ENCODE data around the gene REX1BD. TPM values are rescaled to one million over a fixed set of nuclear protein-coding genes. Genes with fewer than 3 reads are reported as not detected.

Gene REX1BD
- polyA plus RNA-seq, 3 donors, result 83.7 to 141 (median 122) TPM

DNA sequence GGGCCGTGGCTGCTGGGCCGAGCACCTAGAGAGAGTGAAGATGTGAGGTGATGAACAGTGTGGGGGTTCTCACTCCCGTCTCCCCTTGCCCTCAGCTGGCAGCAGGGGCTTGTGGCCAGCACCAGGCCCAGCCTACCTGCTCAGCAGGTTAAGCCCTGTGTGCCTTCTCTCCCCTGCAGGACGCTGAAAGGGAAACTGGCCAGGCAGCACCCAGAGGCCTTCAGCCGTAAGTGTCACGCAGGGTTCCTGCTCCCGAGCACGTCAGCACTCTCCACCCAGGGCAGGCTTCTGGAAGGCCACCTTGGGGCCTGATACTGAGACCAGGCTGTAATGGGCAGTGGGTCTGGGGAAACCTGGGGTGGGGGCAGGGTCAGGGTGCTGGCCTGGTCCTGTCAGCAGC lies 21.6 kb upstream of the REX1BD start:
- Histone ChIP-seq H3K36me3 (replicated peaks in 1 of 2; ENCODE audit: control insufficient read depth in 1 of 2, insufficient read depth in 2 of 2, low read length in 2 of 2) (peaks cover 71 to 76% of the 10 kb centered on the region in 2 donors), H3K4me1 (ENCODE audit: control insufficient read depth in 1 of 2, insufficient read depth in 2 of 2, low read length in 2 of 2) (peaks cover 7% of the 10 kb centered on the region in 2 donors), H3K9ac (ENCODE audit: insufficient read depth, low read length, poor library complexity, severe bottlenecking) (no peak overlapping the region), H3K79me2 (ENCODE audit: insufficient read depth, low read length) (peaks cover 6% of the 10 kb centered on the region), H3K27me3 (ENCODE audit: control insufficient read depth in 2 of 2, insufficient read depth in 2 of 2, low read length in 2 of 2) (no peaks in the 10 kb centered on the region), H3K4me3 (replicated peaks in 1 of 3; ENCODE audit: low read depth in 2 of 3, low read length in 3 of 3) (no peak overlapping the region), H3K4me2 (replicated peaks; ENCODE audit: extremely low read depth, low read length, poor library complexity, severe bottlenecking) (no peak overlapping the region), H3K9me3 (replicated peaks in 1 of 2; ENCODE audit: control insufficient read depth in 1 of 2, insufficient read depth in 1 of 2, low read length in 2 of 2) (no peaks in the 10 kb centered on the region), H2AFZ (ENCODE audit: insufficient read depth, low read depth, low read length, poor library complexity, severe bottlenecking) (no peak overlapping the region), H3K27ac (ENCODE audit: low read depth in 1 of 2, low read length in 2 of 2) (no peak overlapping the region), H4K20me1 (ENCODE audit: insufficient read depth, low read length) (no peaks in the 10 kb centered on the region)
- H3K4me3 Mint-ChIP-seq, result no peak overlapping the region
- no peak overlapping the region for H3K27ac Mint-ChIP-seq
- H3K27me3 Mint-ChIP-seq (ENCODE audit: low read depth in 3 of 3), result peaks cover 0 to 4% (median 2%) of the 10 kb centered on the region in 3 donors
- WGBS (ENCODE audit: insufficient coverage), result 95% methylated on average over 8 of the region's 8 CpGs
- H3K36me3 Mint-ChIP-seq, result peaks cover 67 to 80% of the 10 kb centered on the region in 2 donors
- H3K9me3 Mint-ChIP-seq, result peaks cover 0 to 2% (median 0%) of the 10 kb centered on the region in 7 donors
- peaks cover 6% of the 10 kb centered on the region for H3K4me1 Mint-ChIP-seq
- intact Hi-C loops (cut with micrococcal nuclease), result loop anchor here in 1 of 2 donors (5.0 kb wide), 1 partner anchor 40 kb away; no protein-coding TSS in a partner anchor
- no peak for TF ChIP-seq CTCF (IDR thresholded peaks at IDR 0.05)
- DNase-seq, result no peak

DNA sequence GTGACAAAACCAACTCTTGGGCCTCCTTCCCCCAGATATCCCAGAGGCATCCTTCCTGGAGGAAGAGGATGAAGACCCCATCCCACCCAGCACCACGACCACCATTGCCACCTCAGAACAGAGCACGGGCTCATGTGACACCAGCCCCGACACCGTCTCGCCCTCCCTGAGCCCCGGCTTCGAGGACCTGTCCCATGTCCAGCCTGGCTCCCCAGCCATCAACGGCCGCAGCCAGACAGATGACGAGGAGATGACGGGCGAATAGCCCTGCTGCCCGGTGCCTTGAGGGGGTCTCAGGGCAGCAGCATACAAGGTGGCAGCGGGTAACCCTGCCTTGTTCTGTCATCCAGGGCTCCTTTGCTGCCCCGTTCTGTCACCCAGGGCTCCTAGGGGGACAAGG lies 20.2 kb upstream of the REX1BD start:
- Histone ChIP-seq H3K36me3 (replicated peaks in 1 of 2; ENCODE audit: control insufficient read depth in 1 of 2, insufficient read depth in 2 of 2, low read length in 2 of 2) (peaks cover 60 to 66% of the 10 kb centered on the region in 2 donors), H3K9ac (ENCODE audit: insufficient read depth, low read length, poor library complexity, severe bottlenecking) (no peak overlapping the region), H3K4me2 (replicated peaks; ENCODE audit: extremely low read depth, low read length, poor library complexity, severe bottlenecking) (no peak overlapping the region), H2AFZ (ENCODE audit: insufficient read depth, low read depth, low read length, poor library complexity, severe bottlenecking) (no peak overlapping the region), H3K9me3 (replicated peaks in 1 of 2; ENCODE audit: control insufficient read depth in 1 of 2, insufficient read depth in 1 of 2, low read length in 2 of 2) (no peaks in the 10 kb centered on the region), H3K79me2 (ENCODE audit: insufficient read depth, low read length) (peaks cover 17% of the 10 kb centered on the region), H3K4me3 (replicated peaks in 1 of 3; ENCODE audit: low read depth in 2 of 3, low read length in 3 of 3) (no peak overlapping the region), H3K27me3 (ENCODE audit: control insufficient read depth in 2 of 2, insufficient read depth in 2 of 2, low read length in 2 of 2) (no peaks in the 10 kb centered on the region), H3K27ac (ENCODE audit: low read depth in 1 of 2, low read length in 2 of 2) (no peak overlapping the region), H4K20me1 (ENCODE audit: insufficient read depth, low read length) (peaks cover 12% of the 10 kb centered on the region), H3K4me1 (ENCODE audit: control insufficient read depth in 1 of 2, insufficient read depth in 2 of 2, low read length in 2 of 2) (peaks cover 16 to 20% of the 10 kb centered on the region in 2 donors)
- no peak for DNase-seq
- TF ChIP-seq CTCF (IDR thresholded peaks at IDR 0.05), result no peak
- intact Hi-C loops (cut with micrococcal nuclease), result loop anchor here in 1 of 2 donors (5.0 kb wide), 1 partner anchor 41 kb away; no protein-coding TSS in a partner anchor
- peak overlapping the region in 1 of 7 donors; percentile 48 for H3K27ac Mint-ChIP-seq
- H3K9me3 Mint-ChIP-seq, result peaks cover 0 to 2% (median 0%) of the 10 kb centered on the region in 7 donors
- peaks cover 59 to 73% of the 10 kb centered on the region in 2 donors for H3K36me3 Mint-ChIP-seq
- H3K4me3 Mint-ChIP-seq, result no peak overlapping the region
- 92% methylated on average over 13 of the region's 15 CpGs for WGBS (ENCODE audit: insufficient coverage)
- H3K4me1 Mint-ChIP-seq, result peaks cover 17% of the 10 kb centered on the region
- peaks cover 0 to 3% (median 2%) of the 10 kb centered on the region in 3 donors for H3K27me3 Mint-ChIP-seq (ENCODE audit: low read depth in 3 of 3)

Data from CD14-positive monocyte (primary cell).